Body of pancreas (tissue), 4 donors: ENCODE measurements around the gene MRPS5.

Source experiments
- POLR2A ChIP-seq, 3 donors: fragments of 450-650 bp; IDR thresholded peaks; one replicate each; pipeline ENCODE4 v1.6.1; 2016; ENCODE audit warnings: antibody characterized with exemption in 3 of 3, mild to moderate bottlenecking in 2 of 3
- TF ChIP-seq, protein P1 (sequence below), 7 experiments: fragments of 450-650 bp in 4 of 7; fragments of 200-600 bp in 3 of 7; sonication (generic) in 3 of 7; IDR thresholded peaks; one replicate each; pipeline ENCODE4 v1.5.1; 2016 to 2019; ENCODE audit warnings: antibody characterized with exemption in 7 of 7

DNA sequence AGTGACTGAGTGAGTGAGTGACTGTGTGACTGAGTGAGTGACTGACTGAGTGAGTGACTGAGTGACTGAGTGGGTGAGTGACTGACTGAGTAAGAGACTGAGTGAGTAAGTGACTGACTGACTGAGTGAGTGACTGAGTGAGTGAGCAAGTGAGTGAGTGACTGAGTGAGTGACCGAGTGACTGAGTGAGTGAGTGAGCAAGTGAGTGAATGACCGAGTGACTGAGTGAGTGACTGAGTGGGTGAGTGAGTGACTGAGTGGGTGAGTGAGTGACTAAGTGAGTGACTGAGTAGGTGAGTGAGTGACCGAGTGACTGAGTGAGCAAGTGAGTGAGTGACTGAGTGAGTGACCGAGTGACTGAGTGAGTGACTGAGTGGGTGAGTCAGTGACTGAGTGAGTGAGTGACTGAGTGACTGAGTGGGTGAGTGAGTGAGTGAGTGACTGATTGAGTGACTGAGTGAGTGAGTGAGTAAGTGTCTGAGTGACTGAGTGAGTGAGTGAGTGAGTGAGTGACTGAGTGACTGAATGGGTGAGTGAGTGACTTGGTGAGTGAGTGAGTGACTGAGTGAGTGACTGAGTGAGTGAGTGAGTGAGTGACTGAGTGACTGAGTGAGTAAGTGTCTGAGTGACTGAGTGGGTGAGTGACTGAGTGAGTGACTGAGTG lies 82.8 kb downstream of the MRPS5 start:
- TF ChIP-seq POLR2A (IDR thresholded peaks at IDR 0.05) = no peak
- TF ChIP-seq, protein P1, sequence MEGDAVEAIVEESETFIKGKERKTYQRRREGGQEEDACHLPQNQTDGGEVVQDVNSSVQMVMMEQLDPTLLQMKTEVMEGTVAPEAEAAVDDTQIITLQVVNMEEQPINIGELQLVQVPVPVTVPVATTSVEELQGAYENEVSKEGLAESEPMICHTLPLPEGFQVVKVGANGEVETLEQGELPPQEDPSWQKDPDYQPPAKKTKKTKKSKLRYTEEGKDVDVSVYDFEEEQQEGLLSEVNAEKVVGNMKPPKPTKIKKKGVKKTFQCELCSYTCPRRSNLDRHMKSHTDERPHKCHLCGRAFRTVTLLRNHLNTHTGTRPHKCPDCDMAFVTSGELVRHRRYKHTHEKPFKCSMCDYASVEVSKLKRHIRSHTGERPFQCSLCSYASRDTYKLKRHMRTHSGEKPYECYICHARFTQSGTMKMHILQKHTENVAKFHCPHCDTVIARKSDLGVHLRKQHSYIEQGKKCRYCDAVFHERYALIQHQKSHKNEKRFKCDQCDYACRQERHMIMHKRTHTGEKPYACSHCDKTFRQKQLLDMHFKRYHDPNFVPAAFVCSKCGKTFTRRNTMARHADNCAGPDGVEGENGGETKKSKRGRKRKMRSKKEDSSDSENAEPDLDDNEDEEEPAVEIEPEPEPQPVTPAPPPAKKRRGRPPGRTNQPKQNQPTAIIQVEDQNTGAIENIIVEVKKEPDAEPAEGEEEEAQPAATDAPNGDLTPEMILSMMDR (IDR thresholded peaks at IDR 0.05) = no peak
